Activated CD8-positive, alpha-beta T cell treated with anti-CD3 and anti-CD28 coated beads for 36 hours (primary cell): ENCODE data around the gene DEGS2. TPM values are rescaled to one million over a fixed set of nuclear protein-coding genes. Genes with fewer than 3 reads are reported as not detected.

ENCODE experiments used
- ATAC-seq: fragments of 200-7000 bp; cut with Tn5 transposase; one replicate; pipeline ENCODE4 v1.10.0; 2021; ENCODE audit warnings: mild to moderate bottlenecking, moderate library complexity
- CTCF ChIA-PET: fragments of 350-600 bp; sonication (Branson Sonifier 250); formaldehyde crosslinking; loops from one replicate; lab custom pipeline; 2021; ENCODE audit warnings: antibody characterized with exemption; lab: Charles Lee
- POLR2A ChIA-PET: fragments of 350-600 bp; sonication (Branson Sonifier 250); formaldehyde crosslinking; loops from one replicate; lab custom pipeline; 2021; ENCODE audit warnings: antibody characterized with exemption; lab: Charles Lee
- DNase-seq: peaks from one replicate; pipeline ENCODE4 v3.0.0-alpha.2; 2020
- H3K27ac Mint-ChIP-seq: one replicate; pipeline ENCODE4 v1.8.0; 2021; ENCODE audit warnings: mild to moderate bottlenecking, mixed read lengths
- H3K27me3 Mint-ChIP-seq: one replicate; pipeline ENCODE4 v1.8.0; 2021; ENCODE audit warnings: mixed read lengths
- H3K36me3 Mint-ChIP-seq: one replicate; pipeline ENCODE4 v1.8.0; 2021; ENCODE audit warnings: low read depth, mixed read lengths
- H3K4me1 Mint-ChIP-seq: one replicate; pipeline ENCODE4 v1.8.0; 2021; ENCODE audit warnings: low read depth, mixed read lengths
- H3K4me3 Mint-ChIP-seq: one replicate; pipeline ENCODE4 v1.8.0; 2021; ENCODE audit warnings: mild to moderate bottlenecking, moderate library complexity, mixed read lengths
- H3K9me3 Mint-ChIP-seq: one replicate; pipeline ENCODE4 v1.8.0; 2021; ENCODE audit warnings: mixed read lengths
- intact Hi-C: fragments of 100-400 bp; cut with micrococcal nuclease; formaldehyde crosslinking; loops from one replicate; pipeline ENCODE4 v1.10.0; 2022
- total RNA-seq, 2 experiments: library from RNA; stranded (reverse); gene quantifications; one replicate each; pipeline ENCODE4 v1.2.3, GENCODE V29; 2021
- TF ChIP-seq, protein P1 (sequence below): fragments of 200-600 bp; IDR thresholded peaks from one replicate; pipeline ENCODE4 v1.8.0; 2022; ENCODE audit warnings: antibody characterized with exemption, mild to moderate bottlenecking

Gene DEGS2
- total RNA-seq, 2 experiments from 2014 or later = 2.6 to 3.1 TPM

GRCh38 chr14:100146531-100147091 is 12.8 kb downstream of the DEGS2 start:
- no peaks in the 10 kb centered on the region for H3K27me3 Mint-ChIP-seq
- peaks cover 16% of the 10 kb centered on the region for H3K4me1 Mint-ChIP-seq
- H3K9me3 Mint-ChIP-seq = no peaks in the 10 kb centered on the region
- peaks cover 4% of the 10 kb centered on the region for H3K36me3 Mint-ChIP-seq
- peak overlapping the region; percentile 83 for H3K27ac Mint-ChIP-seq
- TF ChIP-seq, protein P1, sequence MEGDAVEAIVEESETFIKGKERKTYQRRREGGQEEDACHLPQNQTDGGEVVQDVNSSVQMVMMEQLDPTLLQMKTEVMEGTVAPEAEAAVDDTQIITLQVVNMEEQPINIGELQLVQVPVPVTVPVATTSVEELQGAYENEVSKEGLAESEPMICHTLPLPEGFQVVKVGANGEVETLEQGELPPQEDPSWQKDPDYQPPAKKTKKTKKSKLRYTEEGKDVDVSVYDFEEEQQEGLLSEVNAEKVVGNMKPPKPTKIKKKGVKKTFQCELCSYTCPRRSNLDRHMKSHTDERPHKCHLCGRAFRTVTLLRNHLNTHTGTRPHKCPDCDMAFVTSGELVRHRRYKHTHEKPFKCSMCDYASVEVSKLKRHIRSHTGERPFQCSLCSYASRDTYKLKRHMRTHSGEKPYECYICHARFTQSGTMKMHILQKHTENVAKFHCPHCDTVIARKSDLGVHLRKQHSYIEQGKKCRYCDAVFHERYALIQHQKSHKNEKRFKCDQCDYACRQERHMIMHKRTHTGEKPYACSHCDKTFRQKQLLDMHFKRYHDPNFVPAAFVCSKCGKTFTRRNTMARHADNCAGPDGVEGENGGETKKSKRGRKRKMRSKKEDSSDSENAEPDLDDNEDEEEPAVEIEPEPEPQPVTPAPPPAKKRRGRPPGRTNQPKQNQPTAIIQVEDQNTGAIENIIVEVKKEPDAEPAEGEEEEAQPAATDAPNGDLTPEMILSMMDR = no peak
- H3K4me3 Mint-ChIP-seq = peak overlapping the region; percentile 38
- CTCF ChIA-PET = interaction anchor here (1.4 to 3.1 kb wide), 5 partner anchors 9 to 46 kb away, joined by 5 to 16 read pairs (median 6); no protein-coding TSS in a partner anchor
- DNase-seq (peak; percentile 26), ATAC-seq (peak; percentile 2)
- intact Hi-C loops = no loop called here
- POLR2A ChIA-PET = interaction anchor here (1.1 to 1.7 kb wide), 4 partner anchors 8 to 56 kb away, joined by 3 to 6 read pairs (median 4); no protein-coding TSS in a partner anchor

DNA sequence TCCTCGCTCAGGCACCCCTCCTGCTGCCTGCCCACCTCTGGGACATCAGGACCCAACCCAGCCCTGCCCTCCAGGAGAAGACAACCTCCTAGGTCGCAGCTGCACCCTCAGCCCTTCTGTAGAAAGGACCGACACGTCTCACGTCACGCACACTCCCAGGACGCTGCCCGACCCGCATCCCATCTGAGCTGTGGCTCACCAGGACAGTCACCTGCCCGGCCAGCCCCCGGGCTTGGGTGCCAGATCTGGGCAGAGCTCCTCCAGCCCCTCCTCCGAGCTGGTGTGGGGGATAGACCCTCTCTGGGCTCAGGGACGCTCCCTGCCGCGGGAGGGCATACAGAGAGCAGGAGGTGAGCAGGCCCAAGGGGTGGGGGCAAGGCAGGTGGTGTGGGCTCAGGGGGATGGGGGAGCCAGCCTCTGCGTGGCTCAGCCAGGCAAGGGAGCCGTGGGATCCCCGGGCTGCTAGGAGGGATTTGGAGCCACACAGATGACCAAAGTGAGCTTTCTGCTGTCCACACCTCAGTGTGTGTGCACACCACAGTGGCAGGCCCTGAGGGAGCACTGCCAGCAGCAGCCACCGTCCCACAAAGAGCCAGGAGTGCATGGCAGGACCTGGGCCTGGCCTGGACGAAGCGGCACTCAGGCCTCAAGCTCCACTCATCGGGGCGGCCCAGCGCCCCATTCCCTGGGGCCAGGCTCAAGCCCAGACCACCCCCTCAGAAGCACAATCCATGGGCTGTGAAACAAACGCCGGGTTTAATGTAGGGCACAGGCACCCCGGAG is 13.6 kb downstream of the DEGS2 start:
- intact Hi-C loops = no loop called here
- H3K4me3 Mint-ChIP-seq = peak overlapping the region; percentile 38
- DNase-seq (no peak), ATAC-seq (no peak)
- H3K4me1 Mint-ChIP-seq = peaks cover 16% of the 10 kb centered on the region
- H3K36me3 Mint-ChIP-seq = peaks cover 5% of the 10 kb centered on the region
- no peaks in the 10 kb centered on the region for H3K9me3 Mint-ChIP-seq
- POLR2A ChIA-PET = interaction anchor here (0.6 to 1.7 kb wide), 8 partner anchors 8 to 75 kb away, joined by 3 to 6 read pairs (median 3); no protein-coding TSS in a partner anchor
- CTCF ChIA-PET = interaction anchor here (0.9 to 3.1 kb wide), 6 partner anchors 9 to 47 kb away, joined by 3 to 16 read pairs (median 6); no protein-coding TSS in a partner anchor
- TF ChIP-seq, protein P1 = no peak
- no peaks in the 10 kb centered on the region for H3K27me3 Mint-ChIP-seq
- H3K27ac Mint-ChIP-seq = peak overlapping the region; percentile 20

GRCh38 chr14:100144996-100145646 is 14.3 kb downstream of the DEGS2 start:
- intact Hi-C loops = no loop called here
- peaks cover 16% of the 10 kb centered on the region for H3K4me1 Mint-ChIP-seq
- ChIA-PET CTCF (interaction anchor here (0.9 to 3.1 kb wide), 3 partner anchors 10 to 47 kb away, joined by 3 to 16 read pairs (median 6); no protein-coding TSS in a partner anchor), POLR2A (interaction anchor here (0.6 to 1.3 kb wide), 5 partner anchors 8 to 76 kb away, joined by 3 to 4 read pairs (median 3); no protein-coding TSS in a partner anchor)
- H3K27ac Mint-ChIP-seq = peak overlapping the region; percentile 20
- H3K9me3 Mint-ChIP-seq = no peaks in the 10 kb centered on the region
- ATAC-seq (no peak), DNase-seq (peak; percentile 37)
- TF ChIP-seq, protein P1 = no peak
- no peak overlapping the region for H3K4me3 Mint-ChIP-seq
- no peaks in the 10 kb centered on the region for H3K27me3 Mint-ChIP-seq
- H3K36me3 Mint-ChIP-seq = peaks cover 8% of the 10 kb centered on the region

DNA sequence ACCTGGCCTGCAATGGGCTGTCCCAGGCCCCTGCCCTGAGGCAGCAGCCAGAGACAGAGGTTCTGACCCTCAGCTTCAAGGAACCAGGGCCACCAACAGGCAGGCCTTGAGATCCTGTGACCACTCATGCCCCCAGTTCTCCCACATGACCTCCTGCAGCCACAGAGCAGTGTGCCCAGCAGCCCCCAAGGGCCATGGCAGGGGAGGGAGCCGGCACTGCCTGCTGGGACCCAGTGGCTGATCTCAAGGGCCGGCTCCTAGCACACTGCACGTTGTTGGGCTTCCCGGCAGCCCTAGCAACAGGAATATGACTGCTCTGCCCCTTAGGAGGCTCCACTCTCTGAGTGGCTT is 14.8 kb downstream of the DEGS2 start:
- POLR2A ChIA-PET = interaction anchor here (1.3 kb wide), 1 partner anchor 9 kb away, joined by 3 read pairs; no protein-coding TSS in a partner anchor
- DNase-seq = no peak
- peak overlapping the region; percentile 20 for H3K27ac Mint-ChIP-seq
- no peaks in the 10 kb centered on the region for H3K9me3 Mint-ChIP-seq
- H3K4me1 Mint-ChIP-seq = peaks cover 16% of the 10 kb centered on the region
- H3K27me3 Mint-ChIP-seq = no peaks in the 10 kb centered on the region
- CTCF ChIA-PET = no interaction called here
- TF ChIP-seq, protein P1 = no peak
- ATAC-seq = no peak
- intact Hi-C loops = no loop called here
- peaks cover 10% of the 10 kb centered on the region for H3K36me3 Mint-ChIP-seq
- no peak overlapping the region for H3K4me3 Mint-ChIP-seq
